Activated CD4-positive, CD25-positive, alpha-beta regulatory T cell (primary cell): Measurements from ENCODE around the gene INKA1.
"Not testable (repeated sequence)": the region's sequence is repeated elsewhere in the genome, so short reads cannot be mapped to it uniquely, and the experiment has no call there.

Experiments
- DNase-seq, 4 experiments: peaks; one replicate each; lab custom pipeline; 2025; lab: John Stamatoyannopoulos, UW

The INKA1 gene

DNA sequence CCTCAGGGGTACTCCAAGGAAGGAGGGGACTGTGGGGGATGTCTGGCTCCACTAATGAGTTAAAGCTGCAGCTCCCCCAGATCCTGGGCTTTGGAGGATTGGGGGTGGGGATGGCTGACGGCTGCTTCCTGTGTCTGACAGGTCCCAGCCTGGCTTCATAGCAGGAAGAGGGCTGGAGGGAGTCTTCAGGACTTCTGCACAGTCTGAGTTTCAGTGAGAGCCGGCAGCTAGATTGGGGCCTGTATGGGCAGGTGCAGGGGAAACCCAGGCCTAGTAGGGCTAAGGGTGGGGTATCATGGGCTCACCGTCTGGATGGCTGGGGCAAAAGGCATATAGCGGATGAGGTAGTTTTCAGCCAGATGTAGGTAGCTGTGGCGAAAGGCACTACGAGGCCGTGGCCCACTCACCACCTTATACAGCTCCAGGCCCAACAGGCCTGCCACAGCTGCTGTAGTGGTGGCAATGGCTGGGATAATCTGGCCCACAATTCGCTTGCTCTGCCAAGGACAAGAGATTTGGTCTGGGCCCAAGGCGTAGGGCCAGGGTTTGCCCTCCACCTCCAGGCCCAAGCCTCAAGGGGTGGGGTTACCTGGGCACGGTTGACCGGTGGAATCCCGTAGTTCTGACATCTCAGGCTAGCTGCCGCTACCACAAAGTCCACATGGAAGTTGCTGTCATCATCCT, 4.5 kb downstream of the INKA1 start:
- no peak for DNase-seq

DNA sequence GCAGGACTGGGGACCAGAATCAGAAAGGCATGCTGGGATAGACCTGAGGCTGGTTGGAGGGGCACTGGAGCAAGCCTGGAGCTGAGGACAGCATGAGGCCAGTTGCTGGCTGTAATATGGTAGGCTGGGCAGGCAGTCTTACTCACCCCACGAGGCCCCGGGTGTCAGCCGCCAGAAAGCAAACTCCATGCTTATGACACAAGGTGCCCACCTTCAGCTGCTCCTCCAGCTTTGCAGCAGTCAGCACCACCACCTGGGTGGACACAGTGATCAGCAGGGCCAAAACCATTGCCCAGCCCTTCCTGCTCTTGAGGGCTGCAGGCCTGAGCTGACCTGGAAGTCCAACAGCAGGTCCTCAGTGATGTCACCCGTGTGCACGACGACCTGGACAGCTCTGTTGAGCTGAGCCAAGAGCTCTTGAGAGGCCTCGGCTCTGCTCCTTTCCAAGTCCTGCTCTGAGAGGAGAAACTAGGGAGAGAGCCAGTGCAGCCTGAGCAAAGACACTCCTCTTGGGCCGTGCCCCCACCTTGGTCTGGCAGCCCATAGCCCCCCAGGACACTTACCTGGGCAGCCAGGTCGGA, 9.9 kb downstream of the INKA1 start:
- no peak for DNase-seq

DNA sequence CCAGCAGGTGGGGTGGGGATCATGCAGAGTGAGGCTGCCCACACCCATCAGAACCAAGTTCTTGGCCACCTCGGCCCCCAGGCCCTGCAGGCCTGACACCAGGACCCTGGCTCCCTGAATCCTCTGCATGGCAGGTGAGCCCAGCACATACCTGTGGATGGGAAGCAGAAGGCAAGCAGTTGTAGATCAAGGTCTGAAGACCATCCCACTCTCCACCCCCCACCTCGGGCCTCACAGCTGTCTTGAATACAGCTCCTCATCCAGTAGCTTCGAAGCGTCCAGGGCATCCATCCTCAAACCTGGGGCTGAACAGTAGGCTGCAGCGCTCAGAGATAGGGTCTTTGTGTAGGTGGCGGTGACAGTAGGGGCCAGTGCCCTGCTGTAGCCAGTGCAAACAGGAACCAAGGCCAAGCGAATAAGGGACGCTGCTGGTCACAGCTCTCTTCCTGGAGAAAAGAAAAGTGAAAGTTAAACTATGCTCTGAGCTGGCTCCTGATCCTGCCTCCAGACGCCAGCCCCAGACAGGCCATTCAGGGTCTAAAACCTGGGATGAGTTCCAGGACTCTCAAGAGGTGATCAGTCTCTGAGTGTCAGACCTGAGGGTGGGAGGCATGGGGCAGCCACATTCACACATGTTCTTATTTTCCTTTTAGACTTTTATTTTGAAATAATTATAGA, 10.6 kb downstream of the INKA1 start, which contains the start of gene UBA7:
UBA7 (minus strand) TSS at position 457 of the 678 bp plus-strand sequence; CDS start at position 291, 166 bp downstream.
- no peak for DNase-seq

DNA sequence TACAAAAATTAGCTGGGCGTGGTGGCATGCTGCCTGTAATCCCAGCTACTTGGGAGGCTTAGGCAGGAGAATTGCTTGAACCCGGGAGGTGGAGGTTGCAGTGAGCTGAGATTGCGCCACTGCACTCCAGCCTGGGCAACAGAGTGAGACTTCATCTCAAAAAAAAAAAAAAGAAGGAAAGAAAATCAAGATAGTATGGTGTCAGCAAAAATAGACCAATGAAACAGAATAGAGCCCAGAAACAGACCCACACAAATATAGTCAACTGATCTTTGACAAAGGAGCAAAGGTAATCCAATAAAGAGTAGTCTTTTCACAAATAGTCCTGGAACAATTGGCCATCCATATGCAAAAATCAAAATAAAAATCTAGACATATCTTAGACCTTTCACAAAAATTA, 20.1 kb downstream of the INKA1 start:
- not testable (repeated sequence) for DNase-seq

DNA sequence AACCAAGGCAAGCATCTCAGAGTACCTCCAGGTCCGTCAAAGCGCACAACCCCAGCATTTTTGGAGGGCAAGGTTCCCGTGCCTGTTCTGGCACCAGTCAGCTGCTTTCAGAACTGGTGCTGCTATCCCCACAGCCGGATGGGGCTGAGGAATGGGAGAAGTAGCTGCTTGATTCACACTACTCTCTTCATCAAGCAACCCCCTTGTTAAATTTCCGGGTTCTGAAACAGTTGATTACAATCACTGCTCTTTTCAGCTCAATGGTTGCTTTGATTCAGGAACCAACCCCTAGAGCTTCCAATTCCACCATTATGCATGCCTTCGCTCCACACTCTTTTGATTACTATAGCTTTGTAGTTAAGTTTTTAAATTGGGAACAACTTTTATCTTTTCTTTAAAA, 23.0 kb downstream of the INKA1 start:
- DNase-seq: no peak

DNA sequence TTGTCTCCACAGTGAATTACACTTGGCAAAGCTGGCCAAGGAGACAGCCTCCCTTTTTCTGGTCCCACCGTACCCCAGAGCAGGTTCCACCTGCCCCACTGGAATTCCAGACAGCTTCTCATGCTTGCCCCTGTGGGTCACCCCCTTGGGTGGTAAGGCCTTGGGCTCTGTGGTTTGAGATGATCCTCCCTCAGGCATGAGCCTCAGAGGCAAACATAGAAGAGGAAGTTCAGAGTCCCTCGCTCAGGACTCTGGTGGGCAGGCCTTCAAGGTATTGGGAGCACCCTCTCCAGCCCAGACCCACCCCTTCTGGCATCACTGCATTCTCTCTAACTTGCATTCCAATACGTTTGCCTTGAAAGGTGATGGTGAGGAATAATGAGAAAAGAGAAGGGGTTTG, 28.3 kb downstream of the INKA1 start:
- no peak for DNase-seq

DNA sequence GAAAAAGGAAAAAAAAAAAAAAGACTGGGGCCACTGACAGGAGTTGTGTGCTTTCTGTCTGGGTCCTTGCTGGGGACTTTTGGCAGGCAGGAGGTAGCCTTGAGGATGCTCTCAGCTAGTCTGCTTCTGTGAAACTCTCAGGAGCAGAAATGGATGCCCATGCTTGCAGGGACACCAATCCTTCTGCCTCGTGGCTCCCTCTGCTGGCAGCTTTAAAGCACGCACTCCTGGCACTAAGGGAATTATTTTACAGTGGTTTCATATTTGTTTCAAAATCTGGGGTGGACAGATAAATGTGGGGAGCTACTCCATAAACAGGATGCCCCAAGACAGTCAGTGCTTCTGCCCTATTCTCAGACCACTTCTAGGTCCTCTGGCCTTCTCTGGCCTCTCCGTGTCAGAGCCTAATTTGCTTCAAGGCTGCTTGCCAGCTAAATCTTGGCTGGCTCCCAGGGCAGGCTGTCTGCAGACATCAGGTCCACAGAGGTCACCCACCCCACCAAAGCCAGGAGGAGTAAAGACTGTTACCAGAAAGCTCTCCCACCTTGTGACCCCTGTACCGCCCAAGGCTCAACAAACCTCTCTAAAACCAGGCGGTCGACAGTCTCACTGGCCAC, 36.2 kb downstream of the INKA1 start:
- DNase-seq: peak; percentile 46 to 65 (median 62)

DNA sequence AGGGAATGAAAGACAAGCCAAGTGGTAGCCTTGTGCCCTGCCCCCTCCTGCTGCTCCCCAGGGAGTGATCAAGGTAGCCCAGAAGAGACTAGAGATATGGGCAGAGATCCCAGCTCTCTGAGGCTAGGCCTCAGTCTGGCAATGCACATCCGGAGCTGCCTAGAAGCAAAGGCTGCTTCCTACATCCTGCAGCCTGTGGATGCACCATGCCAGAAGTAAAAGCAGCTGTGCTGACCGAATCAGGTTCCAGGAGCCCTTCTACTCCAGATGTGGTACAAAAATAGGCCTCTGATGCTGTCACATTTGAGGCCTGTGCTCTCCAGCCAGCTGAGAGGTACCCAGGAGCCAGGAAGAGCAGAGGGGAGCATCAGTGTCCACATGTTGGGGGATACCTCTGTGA, 37.3 kb downstream of the INKA1 start:
- no peak for DNase-seq

DNA sequence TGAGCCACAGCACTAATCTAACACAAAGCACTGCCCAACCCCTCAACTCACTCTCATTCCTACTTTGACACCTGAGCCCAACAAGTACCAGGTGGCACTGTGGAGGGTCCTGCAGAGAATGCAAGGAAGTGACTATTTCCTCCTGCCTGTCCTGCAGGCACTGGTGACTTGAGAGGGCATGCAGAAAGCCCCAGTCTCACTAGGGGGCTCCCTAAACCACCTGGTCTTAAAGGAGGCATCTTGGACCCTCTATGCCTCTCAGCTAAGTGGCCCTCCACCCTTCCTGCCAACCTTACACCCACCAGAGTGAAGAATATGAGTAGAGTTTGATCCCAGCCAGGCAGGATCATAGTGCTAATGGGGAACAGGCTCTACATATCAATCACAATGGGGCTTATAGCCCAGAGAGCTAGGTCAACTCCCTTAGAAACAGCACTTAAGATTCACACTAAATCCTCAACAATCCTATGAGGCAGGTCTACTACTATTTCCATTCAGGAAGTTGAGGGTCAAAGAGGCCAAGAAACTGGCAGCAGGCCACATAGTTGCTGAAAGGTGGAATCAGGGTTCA, 38.1 kb downstream of the INKA1 start:
- DNase-seq: no peak

DNA sequence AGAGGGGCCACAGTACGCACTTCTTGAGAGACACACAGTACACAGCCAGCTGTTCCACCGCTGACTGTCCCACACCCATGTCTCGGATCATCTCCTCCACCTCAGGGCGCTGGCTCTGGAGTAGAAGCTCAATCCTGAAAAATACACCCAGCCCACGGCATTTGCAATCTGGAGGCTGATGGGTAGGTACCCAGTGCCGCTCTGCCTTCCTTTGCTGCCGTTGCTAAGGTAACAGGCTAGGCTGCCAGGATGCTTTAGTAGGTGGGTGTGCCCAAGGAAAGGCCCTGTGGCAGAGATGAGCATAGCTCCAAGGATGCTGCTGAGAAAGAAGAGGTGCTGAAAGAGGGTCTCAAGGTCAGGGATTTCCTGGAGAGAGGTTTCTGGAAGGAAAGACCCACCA, 38.7 kb downstream of the INKA1 start:
- no peak for DNase-seq

DNA sequence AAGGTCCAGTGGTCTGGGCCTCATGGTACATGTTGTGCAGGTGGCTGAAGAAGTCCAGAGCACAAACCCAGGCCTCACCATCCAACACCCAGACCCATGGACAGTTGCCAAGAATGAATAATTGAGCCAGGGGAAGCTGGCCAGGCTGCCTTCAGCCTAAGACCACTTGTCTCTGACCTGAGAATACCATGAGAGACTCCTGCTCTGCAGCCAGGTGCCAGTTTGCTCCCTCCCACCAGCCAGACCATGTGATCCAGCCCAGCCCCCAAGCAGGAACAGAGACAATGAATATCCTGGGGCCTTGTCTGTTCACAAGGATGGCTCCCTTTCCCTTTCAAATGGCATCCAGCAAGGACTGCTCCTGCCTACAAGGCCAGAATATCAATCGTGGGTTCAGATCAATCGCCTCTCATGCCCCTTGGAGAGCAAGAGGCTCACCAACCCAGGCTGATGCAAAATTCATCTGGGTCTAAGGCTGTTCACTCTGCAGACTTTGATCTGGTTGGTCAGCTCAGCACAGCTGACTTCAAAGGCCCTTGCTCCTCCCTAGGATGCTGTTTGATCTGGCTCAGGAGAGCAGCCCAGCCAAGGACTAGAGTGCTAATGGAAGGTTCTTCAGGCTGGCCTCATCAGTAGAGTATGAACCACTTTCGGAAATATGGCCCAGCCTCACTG, 39.9 kb downstream of the INKA1 start:
- no peak for DNase-seq

DNA sequence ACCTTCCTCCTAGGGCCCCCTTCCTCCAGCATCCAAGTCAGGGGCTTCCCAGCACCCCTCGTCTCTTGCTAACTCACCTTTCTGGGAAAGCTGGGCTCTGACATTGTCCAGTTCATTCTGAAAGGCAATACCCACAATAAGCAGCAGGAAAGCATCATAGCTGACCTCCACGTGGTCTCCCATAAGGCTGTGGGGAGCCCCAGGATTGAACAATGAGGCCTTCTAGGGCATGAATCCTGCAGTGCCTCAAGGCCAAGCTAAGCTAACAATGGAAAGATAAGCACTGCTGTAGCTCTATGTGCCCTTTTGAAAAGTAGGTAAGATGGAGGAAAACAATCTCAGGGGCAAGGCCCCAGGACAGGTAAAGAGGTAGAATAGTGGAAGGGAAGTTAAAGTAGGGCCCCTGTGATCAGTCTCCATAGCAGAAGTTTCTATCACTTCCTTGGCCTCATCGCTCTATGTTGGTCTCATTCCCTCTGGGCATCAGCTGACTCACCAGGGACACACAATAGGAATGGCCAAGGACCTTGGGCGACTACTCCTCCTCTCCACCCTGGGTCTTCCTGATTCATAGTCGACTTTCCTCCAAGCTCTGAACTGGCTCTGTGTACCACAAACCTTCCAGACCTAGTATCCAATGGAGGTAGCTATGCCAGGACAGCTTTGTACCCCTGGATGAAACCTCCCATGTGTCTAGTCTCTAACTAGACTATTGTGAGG, 41.6 kb downstream of the INKA1 start:
- DNase-seq: no peak

DNA sequence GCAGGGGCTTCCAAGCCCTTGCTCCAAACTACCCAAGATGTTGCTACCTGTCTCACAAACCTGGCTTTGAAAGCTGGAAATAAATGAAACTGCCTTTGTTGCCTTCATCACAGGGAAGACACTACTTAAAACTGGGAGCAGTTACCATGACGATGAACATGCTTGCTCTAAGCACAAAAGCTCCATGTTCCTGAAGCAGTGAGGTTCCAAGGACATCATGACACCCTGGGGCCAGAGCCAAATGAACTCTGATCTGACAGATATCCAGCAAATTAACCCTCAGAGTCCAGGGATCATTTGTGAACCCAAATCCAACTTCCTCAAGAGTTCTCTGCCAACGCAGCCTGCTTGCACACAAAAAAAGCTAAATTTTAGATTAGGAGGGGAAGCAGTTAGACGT, 42.6 kb downstream of the INKA1 start:
- no peak for DNase-seq
